Epithelial cell of esophagus (primary cell): ENCODE data around the gene RAP1B.
A peak's percentile ranks its signal among the peaks of the same experiment; 100 is the strongest.

Source experiments
- DNase-seq: peaks from one replicate; pipeline ENCODE4 v3.0.0; 2010; ENCODE audit warnings: low read depth
- H3K4me3 ChIP-seq: 2 replicates; pipeline ENCODE4 v1.5.1; 2011; ENCODE audit warnings: mild to moderate bottlenecking, low read length, control low read depth
- TF ChIP-seq, protein P1 (sequence below): IDR thresholded peaks from 2 replicates; pipeline ENCODE4 v1.5.1; 2011; ENCODE audit warnings: low read depth, mild to moderate bottlenecking, low read length, control low read depth, inconsistent platforms; ENCODE audit not compliant: insufficient read depth; ENCODE audit errors: missing control alignments

RAP1B gene

DNA sequence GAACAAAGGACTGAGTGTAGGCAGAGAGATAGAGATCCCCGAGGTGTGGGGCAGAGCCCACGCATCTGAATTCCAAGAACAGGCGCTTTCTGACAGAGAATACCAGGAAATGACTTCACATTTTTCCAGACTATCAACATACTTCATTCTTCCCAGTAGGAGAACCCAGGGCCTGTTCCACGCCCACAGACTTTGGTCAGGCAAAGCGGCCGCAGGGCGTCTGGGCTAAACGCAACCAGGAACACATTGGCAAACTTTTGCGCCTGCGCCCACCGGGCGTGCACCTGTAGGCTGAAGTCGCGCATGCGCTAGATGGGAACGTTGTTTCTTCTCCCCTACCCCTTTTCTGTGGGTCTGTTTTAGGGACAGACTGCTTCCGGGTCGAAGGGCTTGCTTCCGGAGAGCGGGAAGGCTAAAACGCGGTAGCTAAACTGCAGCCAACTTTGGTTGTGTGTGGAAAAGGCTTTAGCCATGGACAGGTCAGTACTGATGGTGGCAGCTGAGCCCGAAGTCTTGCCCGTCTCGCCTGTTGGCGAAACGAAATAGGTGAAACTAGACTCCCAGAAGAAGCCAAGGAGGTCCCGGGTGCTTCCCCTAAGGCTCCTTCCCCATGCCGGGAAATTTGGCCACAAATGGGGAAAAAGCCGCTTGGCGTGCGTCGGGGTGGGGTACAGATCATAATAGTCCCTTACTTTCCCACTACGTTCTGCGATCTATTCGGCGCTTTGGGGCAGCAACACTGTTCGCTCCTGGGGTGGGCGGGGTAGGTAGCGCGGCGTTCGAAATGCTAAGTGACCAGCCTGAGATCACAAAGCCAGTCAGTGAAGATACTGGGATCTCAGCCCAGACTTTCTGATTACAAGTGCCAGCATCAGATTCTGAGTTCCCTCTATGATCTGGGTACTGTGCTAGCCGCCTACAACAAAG is 76.2 kb downstream of the RAP1B start, which contains the start of gene NUP107:
NUP107 (plus strand) TSS at position 384 of the 927 bp plus-strand sequence; CDS start at position 472, 88 bp downstream.
- TF ChIP-seq, protein P1, sequence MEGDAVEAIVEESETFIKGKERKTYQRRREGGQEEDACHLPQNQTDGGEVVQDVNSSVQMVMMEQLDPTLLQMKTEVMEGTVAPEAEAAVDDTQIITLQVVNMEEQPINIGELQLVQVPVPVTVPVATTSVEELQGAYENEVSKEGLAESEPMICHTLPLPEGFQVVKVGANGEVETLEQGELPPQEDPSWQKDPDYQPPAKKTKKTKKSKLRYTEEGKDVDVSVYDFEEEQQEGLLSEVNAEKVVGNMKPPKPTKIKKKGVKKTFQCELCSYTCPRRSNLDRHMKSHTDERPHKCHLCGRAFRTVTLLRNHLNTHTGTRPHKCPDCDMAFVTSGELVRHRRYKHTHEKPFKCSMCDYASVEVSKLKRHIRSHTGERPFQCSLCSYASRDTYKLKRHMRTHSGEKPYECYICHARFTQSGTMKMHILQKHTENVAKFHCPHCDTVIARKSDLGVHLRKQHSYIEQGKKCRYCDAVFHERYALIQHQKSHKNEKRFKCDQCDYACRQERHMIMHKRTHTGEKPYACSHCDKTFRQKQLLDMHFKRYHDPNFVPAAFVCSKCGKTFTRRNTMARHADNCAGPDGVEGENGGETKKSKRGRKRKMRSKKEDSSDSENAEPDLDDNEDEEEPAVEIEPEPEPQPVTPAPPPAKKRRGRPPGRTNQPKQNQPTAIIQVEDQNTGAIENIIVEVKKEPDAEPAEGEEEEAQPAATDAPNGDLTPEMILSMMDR, result peak; percentile 39
- DNase-seq, result peak; percentile 99
- peak within 1 kb of the TSS; percentile 100 for H3K4me3 ChIP-seq

DNA sequence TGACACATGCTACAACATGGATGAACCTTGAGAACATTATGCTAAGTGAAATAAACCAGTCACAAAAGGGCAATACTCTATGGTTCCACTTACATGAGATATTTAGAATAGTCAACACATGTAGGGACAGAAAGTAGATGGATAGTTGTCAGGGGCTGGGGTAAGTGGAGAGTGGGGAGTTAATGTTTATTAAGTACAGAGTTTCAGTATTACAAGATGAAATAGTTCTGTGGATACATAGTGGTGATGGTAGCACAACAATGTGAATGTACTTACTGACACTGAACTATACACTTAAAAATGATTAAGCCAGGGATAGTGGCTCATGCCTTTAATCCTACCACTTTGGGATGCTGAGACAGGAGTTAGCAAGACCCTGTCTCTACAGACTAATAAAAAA is 84.8 kb downstream of the RAP1B start:
- no peak overlapping the region for H3K4me3 ChIP-seq
- DNase-seq, result no peak
- TF ChIP-seq, protein P1, result no peak

DNA sequence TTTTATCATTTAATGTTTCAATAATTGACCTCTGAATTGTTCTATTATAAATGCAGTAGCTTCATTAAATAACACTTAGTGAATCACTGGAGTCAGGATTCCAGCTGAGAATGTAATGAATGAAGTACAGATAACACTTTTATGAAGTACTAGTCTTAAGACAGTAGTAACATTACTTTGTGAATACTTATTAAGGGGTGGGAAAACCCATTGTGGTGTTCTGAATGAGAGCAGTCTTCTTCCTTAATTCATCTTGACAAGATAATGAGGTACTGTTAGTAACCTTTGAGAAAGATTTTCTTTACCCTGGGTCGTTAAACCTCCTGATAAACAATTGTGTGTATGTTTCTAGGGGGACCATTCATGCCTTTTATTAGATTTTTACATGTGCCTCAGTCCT is 88.8 kb downstream of the RAP1B start:
- no peak for DNase-seq
- TF ChIP-seq, protein P1, result no peak
- H3K4me3 ChIP-seq, result no peak overlapping the region
